Subcutaneous abdominal adipose tissue (tissue), 5 donors: ENCODE data around the gene MLIP.

Experiments
- H3K27ac ChIP-seq: one replicate; pipeline ENCODE4 v1.7.0; 2013; ENCODE audit warnings: low read depth, mild to moderate bottlenecking, inconsistent platforms, low read length, moderate library complexity
- H3K27me3 ChIP-seq, 5 donors: one replicate each; pipeline ENCODE4 v1.7.0; 2013; ENCODE audit warnings: low read length in 5 of 5, inconsistent platforms in 1 of 5; ENCODE audit not compliant: control insufficient read depth in 5 of 5, insufficient read depth in 4 of 5
- H3K36me3 ChIP-seq, 5 donors: one replicate each; pipeline ENCODE4 v1.7.0; 2013; ENCODE audit warnings: low read length in 5 of 5; ENCODE audit not compliant: control insufficient read depth in 5 of 5, insufficient read depth in 5 of 5
- H3K4me1 ChIP-seq, 5 donors: one replicate each; pipeline ENCODE4 v1.7.0; 2013; ENCODE audit warnings: low read length in 5 of 5, mild to moderate bottlenecking in 3 of 5, moderate library complexity in 1 of 5; ENCODE audit not compliant: control insufficient read depth in 5 of 5, insufficient read depth in 5 of 5
- H3K4me3 ChIP-seq, 5 donors: one replicate each; pipeline ENCODE4 v1.7.0; 2013; ENCODE audit warnings: low read length in 5 of 5, low read depth in 1 of 5
- H3K9ac ChIP-seq, 5 donors: one replicate each; pipeline ENCODE4 v1.7.0; 2013; ENCODE audit warnings: low read length in 5 of 5, mild to moderate bottlenecking in 4 of 5, moderate library complexity in 3 of 5
- H3K9me3 ChIP-seq, 5 donors: one replicate each; pipeline ENCODE4 v1.7.0; 2013; ENCODE audit warnings: low read length in 5 of 5; ENCODE audit not compliant: control insufficient read depth in 5 of 5
- donor health status: healthy.
- donor health status: healthy.
- donor health status: healthy.
- donor health status: healthy.
- donor health status: healthy.

Gene MLIP, protein sequence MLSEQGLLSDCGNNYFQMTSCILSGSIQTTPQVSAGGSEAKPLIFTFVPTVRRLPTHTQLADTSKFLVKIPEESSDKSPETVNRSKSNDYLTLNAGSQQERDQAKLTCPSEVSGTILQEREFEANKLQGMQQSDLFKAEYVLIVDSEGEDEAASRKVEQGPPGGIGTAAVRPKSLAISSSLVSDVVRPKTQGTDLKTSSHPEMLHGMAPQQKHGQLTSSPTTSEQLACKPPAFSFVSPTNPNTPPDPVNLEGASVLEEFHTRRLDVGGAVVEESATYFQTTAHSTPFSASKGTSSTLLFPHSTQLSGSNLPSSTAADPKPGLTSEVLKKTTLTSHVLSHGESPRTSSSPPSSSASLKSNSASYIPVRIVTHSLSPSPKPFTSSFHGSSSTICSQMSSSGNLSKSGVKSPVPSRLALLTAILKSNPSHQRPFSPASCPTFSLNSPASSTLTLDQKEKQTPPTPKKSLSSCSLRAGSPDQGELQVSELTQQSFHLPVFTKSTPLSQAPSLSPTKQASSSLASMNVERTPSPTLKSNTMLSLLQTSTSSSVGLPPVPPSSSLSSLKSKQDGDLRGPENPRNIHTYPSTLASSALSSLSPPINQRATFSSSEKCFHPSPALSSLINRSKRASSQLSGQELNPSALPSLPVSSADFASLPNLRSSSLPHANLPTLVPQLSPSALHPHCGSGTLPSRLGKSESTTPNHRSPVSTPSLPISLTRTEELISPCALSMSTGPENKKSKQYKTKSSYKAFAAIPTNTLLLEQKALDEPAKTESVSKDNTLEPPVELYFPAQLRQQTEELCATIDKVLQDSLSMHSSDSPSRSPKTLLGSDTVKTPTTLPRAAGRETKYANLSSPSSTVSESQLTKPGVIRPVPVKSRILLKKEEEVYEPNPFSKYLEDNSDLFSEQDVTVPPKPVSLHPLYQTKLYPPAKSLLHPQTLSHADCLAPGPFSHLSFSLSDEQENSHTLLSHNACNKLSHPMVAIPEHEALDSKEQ

GRCh38 chr6:54111341-54112045, at the start of gene MLIP:
Gene MLIP, plus strand, starts transcription at chr6:54111443. Its CDS starts 37 bp downstream, at chr6:54111480.
- no peak within 1 kb of the TSS for H3K27ac ChIP-seq

GRCh38 chr6:54063228-54063539, 48.1 kb upstream of the MLIP start:
- Histone ChIP-seq H3K4me1 (peaks cover 0 to 9% (median 0%) of the 10 kb centered on the region in 5 donors), H3K36me3 (no peaks in the 10 kb centered on the region), H3K9ac (no peak overlapping the region), H3K27me3 (no peaks in the 10 kb centered on the region), H3K27ac (no peak overlapping the region), H3K9me3 (no peaks in the 10 kb centered on the region), H3K4me3 (no peak overlapping the region)

More at GRCh38 chr6:54111341-54112045, at the start of gene MLIP:
- H3K9me3 ChIP-seq = no peaks in the 10 kb centered on the region
- no peak within 1 kb of the TSS for H3K9ac ChIP-seq
- no peaks in the 10 kb centered on the region for H3K27me3 ChIP-seq
- H3K4me1 ChIP-seq = peaks cover 0 to 9% (median 3%) of the 10 kb centered on the region in 5 donors
- no peak within 1 kb of the TSS for H3K4me3 ChIP-seq
- no peaks in the 10 kb centered on the region for H3K36me3 ChIP-seq

DNA sequence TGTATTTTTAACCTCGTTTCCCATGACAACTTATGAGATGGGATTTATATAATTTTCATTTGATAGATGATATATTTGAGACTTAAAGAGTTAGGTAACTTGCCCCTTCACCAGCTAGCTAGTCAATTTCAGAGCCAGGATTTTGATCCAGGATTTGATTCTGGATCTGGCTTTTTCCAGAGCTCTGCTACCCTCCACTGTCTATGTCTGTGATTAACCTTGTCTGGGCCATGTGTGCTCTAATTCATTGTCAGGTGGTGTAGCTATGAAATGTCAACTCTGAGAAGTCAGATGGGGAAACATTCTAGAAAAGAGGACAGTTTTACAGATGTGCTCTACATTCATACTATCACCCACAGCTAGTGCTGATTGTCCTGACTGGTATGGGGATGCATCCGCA, 42.5 kb upstream of the MLIP start:
- Histone ChIP-seq H3K4me1 (peaks cover 0 to 26% (median 10%) of the 10 kb centered on the region in 5 donors), H3K36me3 (no peaks in the 10 kb centered on the region), H3K9me3 (no peaks in the 10 kb centered on the region), H3K27me3 (no peaks in the 10 kb centered on the region), H3K4me3 (no peak overlapping the region), H3K9ac (no peak overlapping the region), H3K27ac (no peak overlapping the region)

DNA sequence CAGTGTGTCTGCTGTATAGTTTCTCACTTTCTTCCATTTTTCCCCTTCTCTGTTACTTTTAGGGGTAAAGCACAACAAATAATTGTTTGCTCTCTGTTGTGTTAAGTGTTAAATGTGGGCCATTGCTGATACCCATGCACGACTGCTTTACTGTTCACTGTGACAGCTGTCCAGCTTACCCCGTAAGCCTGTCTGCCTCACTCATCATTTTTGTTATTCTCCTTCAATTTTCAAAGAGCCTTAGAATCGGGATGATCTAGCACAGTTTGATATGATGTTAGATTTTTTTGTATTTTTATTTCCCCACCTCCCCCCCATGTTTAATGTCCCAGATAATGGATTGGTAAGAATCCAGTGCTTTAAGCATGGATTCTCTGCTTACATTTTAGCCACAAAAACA, 41.2 kb upstream of the MLIP start:
- Histone ChIP-seq H3K27ac (no peak overlapping the region), H3K9ac (peak overlapping the region in 1 of 5 donors; percentile 52), H3K4me3 (peak overlapping the region in 2 of 5 donors; percentile 16 to 55), H3K27me3 (no peaks in the 10 kb centered on the region), H3K36me3 (no peaks in the 10 kb centered on the region), H3K9me3 (no peaks in the 10 kb centered on the region), H3K4me1 (peaks cover 0 to 35% (median 10%) of the 10 kb centered on the region in 5 donors)

DNA sequence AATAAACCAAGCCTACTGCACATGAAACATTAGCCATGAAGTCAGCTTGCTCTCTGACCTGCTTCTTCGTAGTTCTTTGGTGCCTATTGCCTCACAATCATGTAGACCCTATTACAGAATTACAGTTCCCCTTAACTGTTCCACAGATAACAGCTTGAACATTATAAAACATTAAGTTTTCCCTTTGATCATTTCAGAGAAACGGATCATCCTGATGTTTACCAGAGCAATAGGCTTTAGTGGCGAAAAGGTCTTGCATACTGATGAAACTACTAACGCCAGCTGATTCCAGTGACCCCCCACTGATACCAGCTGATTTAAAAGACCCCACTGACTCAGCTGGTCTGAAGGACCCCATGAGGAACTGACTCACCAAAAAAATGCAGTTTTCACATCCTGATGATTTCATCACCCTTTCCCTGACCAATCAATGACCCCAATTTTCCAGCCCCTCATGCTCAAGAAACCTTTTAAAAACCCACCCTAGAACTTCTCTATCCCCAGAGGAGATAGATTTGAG, 39.4 kb upstream of the MLIP start:
- H3K4me3 ChIP-seq = no peak overlapping the region
- no peaks in the 10 kb centered on the region for H3K36me3 ChIP-seq
- peaks cover 0 to 41% (median 10%) of the 10 kb centered on the region in 5 donors for H3K4me1 ChIP-seq
- no peak overlapping the region for H3K9ac ChIP-seq
- no peaks in the 10 kb centered on the region for H3K27me3 ChIP-seq
- peak overlapping the region; percentile 85 for H3K27ac ChIP-seq
- H3K9me3 ChIP-seq = no peaks in the 10 kb centered on the region

GRCh38 chr6:54072635-54073313, 38.5 kb upstream of the MLIP start:
- H3K27me3 ChIP-seq = no peaks in the 10 kb centered on the region
- no peaks in the 10 kb centered on the region for H3K9me3 ChIP-seq
- H3K9ac ChIP-seq = no peak overlapping the region
- peak overlapping the region; percentile 85 for H3K27ac ChIP-seq
- peaks cover 0 to 46% (median 10%) of the 10 kb centered on the region in 5 donors for H3K4me1 ChIP-seq
- H3K4me3 ChIP-seq = no peak overlapping the region
- no peaks in the 10 kb centered on the region for H3K36me3 ChIP-seq

GRCh38 chr6:54073487-54073886, 37.8 kb upstream of the MLIP start:
- Histone ChIP-seq H3K4me3 (no peak overlapping the region), H3K36me3 (no peaks in the 10 kb centered on the region), H3K9me3 (no peaks in the 10 kb centered on the region), H3K27ac (peak overlapping the region; percentile 85), H3K27me3 (no peaks in the 10 kb centered on the region), H3K9ac (no peak overlapping the region), H3K4me1 (peaks cover 0 to 46% (median 10%) of the 10 kb centered on the region in 5 donors)

DNA sequence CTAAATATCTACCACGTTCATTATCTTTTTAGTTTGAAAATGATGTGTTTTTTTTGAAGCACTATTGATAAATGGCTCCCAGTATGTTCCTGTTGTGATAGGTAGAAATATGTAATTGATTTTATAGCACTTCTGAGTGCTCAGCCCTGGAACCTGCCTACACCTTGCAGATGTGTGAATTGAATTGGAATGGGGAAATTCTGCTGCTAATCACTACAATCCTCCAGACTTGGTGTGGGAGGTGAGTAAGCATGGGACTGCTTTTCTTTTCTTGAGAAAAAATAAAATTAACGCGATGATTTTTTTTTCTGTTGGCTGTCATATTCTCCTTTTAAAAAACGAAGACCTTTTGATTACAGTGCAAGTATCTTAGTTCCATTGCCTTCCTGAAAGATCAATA, 37.1 kb upstream of the MLIP start:
- Histone ChIP-seq H3K27ac (no peak overlapping the region), H3K4me1 (peaks cover 0 to 46% (median 10%) of the 10 kb centered on the region in 5 donors), H3K9me3 (no peaks in the 10 kb centered on the region), H3K36me3 (no peaks in the 10 kb centered on the region), H3K4me3 (no peak overlapping the region), H3K9ac (no peak overlapping the region), H3K27me3 (no peaks in the 10 kb centered on the region)

DNA sequence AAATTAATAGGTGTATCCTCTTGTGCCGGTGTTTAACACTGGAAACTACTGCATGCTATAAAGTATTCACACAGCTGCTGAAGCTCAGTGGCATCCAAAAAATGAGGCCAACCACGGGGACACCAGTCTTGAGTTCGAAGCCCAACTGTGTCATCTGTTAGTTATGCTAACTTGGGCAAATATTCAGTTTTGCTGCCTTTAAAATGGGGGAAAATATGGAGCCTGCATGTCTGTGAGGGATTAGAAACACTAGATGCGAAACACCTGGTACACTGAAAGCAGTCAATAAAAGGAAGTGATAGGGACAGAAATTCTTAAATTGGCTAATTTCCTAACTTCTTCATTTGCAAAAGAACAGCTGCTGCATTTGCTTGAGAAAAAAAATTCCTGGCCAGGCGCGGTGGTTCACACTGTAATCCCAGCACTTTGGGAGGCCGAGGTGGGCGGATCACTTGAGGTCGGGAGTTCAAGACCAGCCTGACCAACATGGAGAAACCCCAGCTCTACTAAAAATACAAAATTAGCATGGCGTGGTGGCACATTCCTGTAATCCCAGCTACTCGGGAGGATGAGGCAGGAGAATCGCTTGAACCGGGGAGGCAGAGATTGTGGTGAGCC, 36.6 kb upstream of the MLIP start:
- Histone ChIP-seq H3K9ac (no peak overlapping the region), H3K36me3 (no peaks in the 10 kb centered on the region), H3K4me1 (peaks cover 0 to 46% (median 10%) of the 10 kb centered on the region in 5 donors), H3K27ac (no peak overlapping the region), H3K9me3 (no peaks in the 10 kb centered on the region), H3K27me3 (no peaks in the 10 kb centered on the region), H3K4me3 (no peak overlapping the region)
